GM21515 (cell line): Measurements from ENCODE around the gene UNC13A.
A peak's percentile ranks its signal among the peaks of the same experiment; 100 is the strongest.
"Not testable (repeated sequence)": the region's sequence is repeated elsewhere in the genome, so short reads cannot be mapped to it uniquely, and the experiment has no call there.

ENCODE experiments used
- ATAC-seq: cut with Tn5 transposase; IDR thresholded peaks from one replicate; pipeline ENCODE4 v1.9.1; 2021; ENCODE audit not compliant: unreplicated experiment

Gene UNC13A

GRCh38 chr19:17575871-17576757, 112.0 kb downstream of the UNC13A start:
- no peak for ATAC-seq

- ATAC-seq: no peak
Measured at GRCh38 chr19:17572638-17573037, 115.5 kb downstream of the UNC13A start.

- no peak for ATAC-seq
Measured at GRCh38 chr19:17570791-17571190, 117.4 kb downstream of the UNC13A start.

- ATAC-seq: not testable (repeated sequence)
Measured at GRCh38 chr19:17570291-17570690, 117.9 kb downstream of the UNC13A start.

- ATAC-seq: no peak
Measured at GRCh38 chr19:17567940-17568339, 120.2 kb downstream of the UNC13A start.

GRCh38 chr19:17565611-17566010, 122.5 kb downstream of the UNC13A start:
- ATAC-seq: no peak

- no peak for ATAC-seq
Measured at GRCh38 chr19:17564781-17565180, 123.4 kb downstream of the UNC13A start.

GRCh38 chr19:17562561-17562960, 125.6 kb downstream of the UNC13A start:
- ATAC-seq: no peak

GRCh38 chr19:17562097-17562496, 126.1 kb downstream of the UNC13A start:
- ATAC-seq: no peak

GRCh38 chr19:17560205-17560595, 128.0 kb downstream of the UNC13A start:
- no peak for ATAC-seq

GRCh38 chr19:17557466-17557865, 130.7 kb downstream of the UNC13A start:
- ATAC-seq: no peak

GRCh38 chr19:17556995-17557394, 131.2 kb downstream of the UNC13A start:
- no peak for ATAC-seq

- peak; percentile 21 for ATAC-seq
Measured at GRCh38 chr19:17555929-17556813, 132.0 kb downstream of the UNC13A start.

- peak; percentile 84 for ATAC-seq
Measured at GRCh38 chr19:17555480-17555928, 132.7 kb downstream of the UNC13A start, which contains the start of gene COLGALT1. TSS of gene COLGALT1 (plus strand) at chr19:17555649. CDS start at chr19:17555714, 65 bp downstream.

GRCh38 chr19:17554968-17555479, 133.1 kb downstream of the UNC13A start:
- no peak for ATAC-seq

- no peak for ATAC-seq
Measured at GRCh38 chr19:17553256-17553655, 134.9 kb downstream of the UNC13A start.

- ATAC-seq: not testable (repeated sequence)
Measured at GRCh38 chr19:17552735-17553134, 135.4 kb downstream of the UNC13A start.
